GM12801 (cell line): ENCODE data around the gene NDUFS2.

Experiments used
- TF ChIP-seq, protein P1 (sequence below): IDR thresholded peaks from one replicate; pipeline ENCODE4 v1.5.1; 2011; ENCODE audit warnings: control low read depth; ENCODE audit not compliant: insufficient read length; ENCODE audit errors: extremely low read depth

NDUFS2 gene

GRCh38 chr1:161191971-161192370 is 10.2 kb upstream of the NDUFS2 start:
- TF ChIP-seq, protein P1, sequence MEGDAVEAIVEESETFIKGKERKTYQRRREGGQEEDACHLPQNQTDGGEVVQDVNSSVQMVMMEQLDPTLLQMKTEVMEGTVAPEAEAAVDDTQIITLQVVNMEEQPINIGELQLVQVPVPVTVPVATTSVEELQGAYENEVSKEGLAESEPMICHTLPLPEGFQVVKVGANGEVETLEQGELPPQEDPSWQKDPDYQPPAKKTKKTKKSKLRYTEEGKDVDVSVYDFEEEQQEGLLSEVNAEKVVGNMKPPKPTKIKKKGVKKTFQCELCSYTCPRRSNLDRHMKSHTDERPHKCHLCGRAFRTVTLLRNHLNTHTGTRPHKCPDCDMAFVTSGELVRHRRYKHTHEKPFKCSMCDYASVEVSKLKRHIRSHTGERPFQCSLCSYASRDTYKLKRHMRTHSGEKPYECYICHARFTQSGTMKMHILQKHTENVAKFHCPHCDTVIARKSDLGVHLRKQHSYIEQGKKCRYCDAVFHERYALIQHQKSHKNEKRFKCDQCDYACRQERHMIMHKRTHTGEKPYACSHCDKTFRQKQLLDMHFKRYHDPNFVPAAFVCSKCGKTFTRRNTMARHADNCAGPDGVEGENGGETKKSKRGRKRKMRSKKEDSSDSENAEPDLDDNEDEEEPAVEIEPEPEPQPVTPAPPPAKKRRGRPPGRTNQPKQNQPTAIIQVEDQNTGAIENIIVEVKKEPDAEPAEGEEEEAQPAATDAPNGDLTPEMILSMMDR = no peak

DNA sequence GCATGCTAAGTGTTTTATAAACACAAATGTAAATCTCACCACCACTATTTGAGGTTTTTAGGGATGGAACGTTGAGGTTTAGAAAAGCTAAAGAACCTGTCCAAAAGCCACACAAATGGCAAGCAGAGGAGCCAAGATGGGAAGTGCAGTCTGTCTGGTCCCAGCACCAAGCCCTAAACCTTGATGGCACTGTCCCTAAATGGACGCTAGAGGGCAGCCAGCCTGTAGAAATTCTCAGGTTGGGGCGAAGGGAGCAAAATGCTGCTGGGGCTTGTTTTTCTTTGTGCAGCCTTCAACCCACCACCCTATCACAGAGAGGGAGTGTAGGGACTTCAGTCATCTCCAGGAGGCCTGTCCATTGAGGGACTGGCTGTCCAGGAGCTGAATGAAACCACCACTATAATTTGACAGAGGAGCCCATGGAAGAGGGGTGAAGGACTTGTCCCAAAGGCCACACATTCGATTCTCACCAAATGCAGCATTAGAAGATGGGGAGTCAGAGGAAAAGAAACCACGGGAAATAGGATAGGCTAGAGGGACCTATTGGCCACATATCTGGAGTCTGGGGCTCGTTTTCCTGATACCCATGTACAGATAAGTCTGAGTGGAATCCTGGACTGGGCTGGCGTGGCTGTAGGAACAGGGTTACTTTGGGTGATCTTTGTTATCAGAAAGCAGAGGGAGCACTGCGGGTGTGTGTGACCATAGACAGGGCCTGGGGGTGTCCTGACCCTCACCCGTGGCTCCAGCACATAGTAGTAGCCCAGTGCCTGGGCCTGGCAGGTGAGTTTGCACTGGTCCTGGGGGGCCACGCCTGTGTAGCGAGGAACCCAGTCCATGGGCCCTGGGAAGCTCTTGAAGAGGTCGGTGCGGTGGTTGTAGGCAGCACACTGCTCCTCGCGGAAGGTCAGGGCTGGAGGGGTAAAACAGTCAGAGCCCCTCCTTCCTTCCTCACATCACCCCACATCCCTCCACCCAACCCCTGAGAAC is 9.4 kb upstream of the NDUFS2 start:
- TF ChIP-seq, protein P1 = no peak

DNA sequence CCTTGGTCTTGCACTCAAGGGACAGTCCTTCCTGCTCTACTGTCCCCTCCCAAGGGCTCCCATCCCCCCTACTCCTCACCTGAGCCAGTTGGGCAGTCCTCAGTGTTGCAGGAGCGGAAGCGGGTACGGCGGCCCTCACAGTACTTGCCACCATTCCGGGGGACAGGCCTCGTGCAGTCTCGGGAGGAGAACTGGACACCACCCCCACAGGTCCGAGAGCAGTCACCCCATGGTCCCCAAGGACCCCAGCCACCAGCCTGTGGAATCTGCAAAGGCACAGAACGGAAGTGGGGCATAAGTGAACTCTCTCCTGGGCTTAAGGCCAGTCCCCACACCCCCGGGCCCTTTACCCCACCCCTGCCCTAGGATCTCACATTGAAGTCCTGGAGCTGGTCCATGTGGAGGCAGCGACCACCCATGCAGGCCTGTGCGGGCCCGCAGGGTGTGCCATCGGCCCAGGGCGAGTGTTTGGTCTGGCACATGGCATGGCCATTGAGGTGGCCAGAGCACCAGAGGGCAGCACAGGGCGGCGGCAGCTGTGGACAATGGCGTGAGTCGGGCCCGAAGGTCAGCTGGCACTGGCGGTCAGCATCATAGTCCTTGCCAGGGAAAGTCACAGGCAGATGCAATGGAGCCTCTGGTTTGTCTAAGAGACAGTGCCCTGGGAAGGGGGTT is 8.5 kb upstream of the NDUFS2 start:
- TF ChIP-seq, protein P1 = no peak

DNA sequence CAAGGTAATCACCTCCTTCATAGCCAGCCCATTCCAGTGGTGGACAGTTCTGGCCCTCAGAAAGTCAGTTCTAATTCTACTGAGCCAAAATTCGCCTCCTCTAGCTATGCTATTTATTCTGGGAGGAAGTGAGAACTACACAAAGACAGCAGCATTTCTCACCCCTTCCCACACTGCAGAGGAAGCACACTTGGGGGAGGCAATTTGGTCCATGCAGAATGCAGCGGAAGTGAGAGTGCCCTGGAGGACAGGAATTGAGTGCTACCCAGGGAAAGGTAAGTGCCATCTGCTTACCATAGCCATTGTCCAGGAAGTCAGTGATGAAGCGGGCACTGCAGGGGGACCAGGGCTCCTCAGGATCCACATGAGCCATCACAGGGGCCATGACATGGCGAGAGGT is 7.0 kb upstream of the NDUFS2 start:
- TF ChIP-seq, protein P1 = no peak

DNA sequence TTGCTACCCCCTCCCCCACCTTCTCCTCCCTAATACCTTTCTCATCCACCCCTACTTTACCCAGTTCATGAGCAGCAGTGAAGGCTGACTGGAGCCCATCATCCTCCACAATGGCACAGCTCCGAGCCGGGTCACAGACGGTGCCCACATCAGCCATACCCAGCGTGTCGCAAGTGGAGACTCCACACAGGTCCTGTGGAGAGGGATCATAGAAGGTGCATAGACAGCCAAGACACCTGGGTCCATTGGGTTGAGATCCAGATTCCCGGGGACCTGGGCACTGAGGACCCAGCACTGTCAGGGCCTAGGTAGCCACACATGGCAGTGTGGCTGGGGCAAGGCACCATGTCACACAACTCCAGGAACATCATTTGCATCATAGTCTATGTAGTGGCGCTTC is 6.1 kb upstream of the NDUFS2 start:
- TF ChIP-seq, protein P1 = no peak

DNA sequence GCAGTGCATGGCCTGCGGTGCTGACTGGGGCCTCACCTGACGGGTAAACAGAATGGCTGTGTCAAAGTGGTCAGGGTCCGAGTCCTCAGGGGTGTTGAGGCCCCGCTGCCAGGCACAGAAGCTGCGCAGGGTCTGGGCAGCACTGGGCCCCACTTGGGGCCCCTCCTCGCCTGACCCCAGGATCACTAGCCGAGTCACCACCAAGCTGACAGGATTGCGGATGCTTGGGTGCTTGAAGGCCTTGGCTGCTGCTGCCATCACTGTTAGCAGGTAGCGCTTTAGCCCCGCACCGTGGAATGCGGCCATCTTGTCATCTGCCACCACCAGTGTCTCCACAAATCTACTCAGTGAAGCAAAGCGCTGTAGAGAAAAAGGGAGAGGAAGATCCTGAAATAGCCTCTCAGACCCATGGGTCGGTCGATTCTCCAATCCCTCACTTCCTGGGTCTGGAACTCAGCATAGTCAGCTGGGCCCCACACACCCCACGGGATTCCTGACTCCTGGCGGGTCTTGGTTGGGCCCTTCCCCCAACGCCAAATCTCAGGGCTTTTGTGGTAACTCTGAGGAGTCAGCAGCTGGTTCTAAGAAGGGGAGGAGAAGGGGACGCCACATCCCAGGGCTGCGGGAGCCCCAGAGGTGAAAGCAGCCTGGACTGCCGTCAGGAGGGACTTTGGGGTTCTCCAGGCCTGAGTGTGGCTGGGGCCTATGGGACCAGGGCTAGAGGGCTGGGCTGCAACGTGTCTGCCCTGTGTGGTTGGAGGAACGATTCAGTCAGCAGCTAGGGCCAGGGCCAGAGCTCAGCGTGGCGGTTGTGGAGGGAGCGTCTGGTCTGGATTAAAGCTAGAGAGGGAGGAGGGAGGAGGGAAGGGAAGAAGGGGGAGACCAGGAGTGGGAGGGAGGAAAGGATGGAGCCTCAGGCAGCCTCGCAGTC is 5.4 kb upstream of the NDUFS2 start:
- TF ChIP-seq, protein P1 = no peak

GRCh38 chr1:161197560-161198193 is 4.5 kb upstream of the NDUFS2 start:
- TF ChIP-seq, protein P1 = no peak
